GM13977 (cell line): Measurements from ENCODE around the gene ZNF43.
"Not testable (repeated sequence)": the region's sequence is repeated elsewhere in the genome, so short reads cannot be mapped to it uniquely, and the experiment has no call there.

Experiments
- DNase-seq: peaks from one replicate; pipeline ENCODE4 v3.0.0; 2012; ENCODE audit warnings: low spot score
- in situ Hi-C: fragments of 300-500 bp; cut with MboI; formaldehyde crosslinking; loops from one replicate; pipeline ENCODE4 v1.12.0; 2022; ENCODE audit warnings: low sequenced_read_pairs, low pct_unique_long_range_greater_than_20kb, mixed read lengths, inconsistent platforms; ENCODE audit not compliant: unreplicated experiment
- TF ChIP-seq, protein P1 (sequence below): IDR thresholded peaks from 2 replicates; pipeline ENCODE4 v1.5.1; 2012; ENCODE audit warnings: mild to moderate bottlenecking, control low read depth; ENCODE audit not compliant: insufficient read depth; ENCODE audit errors: extremely low read depth, missing control alignments

The ZNF43 gene

DNA sequence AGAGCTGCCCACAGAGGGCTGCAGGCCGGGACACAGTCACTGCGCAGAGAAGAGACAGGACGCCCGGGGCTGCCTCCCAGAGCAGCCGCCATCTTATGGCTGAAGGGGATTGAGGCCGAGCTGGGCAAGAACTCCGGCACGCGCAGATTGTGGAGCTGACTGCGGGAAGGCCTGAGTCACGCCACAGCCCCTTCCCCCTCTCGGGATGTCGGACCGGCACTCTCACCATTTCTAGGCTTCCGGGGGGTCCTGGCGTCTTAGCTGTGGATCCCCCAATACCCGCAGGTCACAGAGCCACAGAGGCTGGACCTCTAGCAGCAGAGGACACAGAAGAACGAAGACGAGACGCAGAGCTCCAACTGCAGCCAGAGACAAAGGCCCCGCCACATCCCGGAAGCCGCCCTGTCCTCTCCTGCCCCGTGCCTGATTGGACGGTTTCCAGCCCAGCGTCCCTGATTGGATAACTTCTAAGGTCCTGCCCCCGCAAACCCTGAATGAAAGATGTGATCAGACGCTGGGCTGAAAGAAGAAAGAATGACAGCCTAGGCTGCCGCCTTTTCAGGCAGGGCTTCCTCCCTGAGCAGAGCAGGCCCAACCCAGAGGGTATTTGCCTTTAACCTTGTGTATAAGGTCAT is at the start of gene ZNF43:
ZNF43 (minus strand) TSS at position 373 of the 635 bp plus-strand sequence; CDS start at position 229, 144 bp downstream.
- peak; percentile 74 for DNase-seq
- in situ Hi-C loops = no loop called here
- TF ChIP-seq, protein P1, sequence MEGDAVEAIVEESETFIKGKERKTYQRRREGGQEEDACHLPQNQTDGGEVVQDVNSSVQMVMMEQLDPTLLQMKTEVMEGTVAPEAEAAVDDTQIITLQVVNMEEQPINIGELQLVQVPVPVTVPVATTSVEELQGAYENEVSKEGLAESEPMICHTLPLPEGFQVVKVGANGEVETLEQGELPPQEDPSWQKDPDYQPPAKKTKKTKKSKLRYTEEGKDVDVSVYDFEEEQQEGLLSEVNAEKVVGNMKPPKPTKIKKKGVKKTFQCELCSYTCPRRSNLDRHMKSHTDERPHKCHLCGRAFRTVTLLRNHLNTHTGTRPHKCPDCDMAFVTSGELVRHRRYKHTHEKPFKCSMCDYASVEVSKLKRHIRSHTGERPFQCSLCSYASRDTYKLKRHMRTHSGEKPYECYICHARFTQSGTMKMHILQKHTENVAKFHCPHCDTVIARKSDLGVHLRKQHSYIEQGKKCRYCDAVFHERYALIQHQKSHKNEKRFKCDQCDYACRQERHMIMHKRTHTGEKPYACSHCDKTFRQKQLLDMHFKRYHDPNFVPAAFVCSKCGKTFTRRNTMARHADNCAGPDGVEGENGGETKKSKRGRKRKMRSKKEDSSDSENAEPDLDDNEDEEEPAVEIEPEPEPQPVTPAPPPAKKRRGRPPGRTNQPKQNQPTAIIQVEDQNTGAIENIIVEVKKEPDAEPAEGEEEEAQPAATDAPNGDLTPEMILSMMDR = no peak

DNA sequence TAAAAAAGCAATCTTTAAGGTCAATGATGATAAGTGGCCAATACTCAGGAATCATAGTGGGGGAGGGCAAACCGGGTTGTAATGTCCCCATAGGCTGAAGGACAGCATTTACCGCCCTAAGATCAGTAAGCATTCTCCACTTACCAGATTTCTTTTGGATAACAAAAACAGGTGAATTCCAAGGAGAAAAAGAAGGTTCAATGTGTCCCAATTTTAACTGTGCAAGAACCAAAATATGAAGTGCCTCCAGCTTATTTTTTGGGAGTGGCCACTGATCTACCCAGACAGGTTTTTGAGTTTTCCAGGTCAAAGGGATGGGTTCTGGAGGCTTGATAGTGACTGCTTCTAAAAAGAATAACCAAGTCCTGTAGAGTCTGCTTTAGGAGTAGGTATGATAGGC is 49.5 kb upstream of the ZNF43 start:
- DNase-seq, in situ Hi-C loops: not testable (repeated sequence)

DNA sequence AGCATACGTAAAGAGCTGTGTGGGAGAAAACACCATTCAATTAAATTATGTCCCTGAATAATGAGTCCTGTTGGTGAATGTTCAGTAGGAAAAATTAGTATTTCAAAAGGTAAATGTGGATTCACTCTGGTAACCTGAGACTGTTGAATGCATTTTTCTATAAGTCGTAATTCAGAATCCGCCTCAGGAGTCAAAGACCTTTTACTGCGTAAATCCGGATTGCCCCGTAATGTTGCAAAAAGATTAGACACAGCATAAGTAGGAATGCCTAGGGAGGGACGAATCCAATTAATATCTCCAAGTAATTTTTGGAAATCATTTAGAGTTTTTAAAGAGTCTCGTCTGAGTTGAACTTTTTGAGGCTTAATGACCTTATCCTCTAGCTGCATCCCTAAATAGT is 48.8 kb upstream of the ZNF43 start:
- in situ Hi-C loops = not testable (repeated sequence)

DNA sequence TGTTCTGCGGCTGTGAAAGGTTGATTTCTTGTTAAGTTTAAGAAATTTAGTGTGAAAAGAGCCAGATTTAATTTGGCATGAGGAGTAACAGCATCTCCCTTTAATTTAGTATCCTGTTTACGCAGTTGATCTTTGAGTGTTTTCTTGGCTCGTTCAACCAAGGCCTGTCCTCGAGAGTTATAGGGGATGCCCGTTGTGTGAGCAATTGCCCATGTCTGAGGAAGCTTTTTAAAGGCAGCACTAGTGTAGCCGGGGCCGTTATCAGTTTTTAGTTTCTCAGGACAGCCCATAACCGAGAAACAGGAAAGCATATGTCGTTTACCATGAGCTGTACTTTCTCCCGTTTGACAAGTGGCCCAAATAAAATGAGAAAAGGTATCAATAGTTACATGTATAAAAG is 47.5 kb upstream of the ZNF43 start:
- TF ChIP-seq, protein P1 = no peak
- no peak for DNase-seq
- in situ Hi-C loops = no loop called here

More for the DNA sequence above, 48.8 kb upstream of the ZNF43 start:
- not testable (repeated sequence) for DNase-seq

DNA sequence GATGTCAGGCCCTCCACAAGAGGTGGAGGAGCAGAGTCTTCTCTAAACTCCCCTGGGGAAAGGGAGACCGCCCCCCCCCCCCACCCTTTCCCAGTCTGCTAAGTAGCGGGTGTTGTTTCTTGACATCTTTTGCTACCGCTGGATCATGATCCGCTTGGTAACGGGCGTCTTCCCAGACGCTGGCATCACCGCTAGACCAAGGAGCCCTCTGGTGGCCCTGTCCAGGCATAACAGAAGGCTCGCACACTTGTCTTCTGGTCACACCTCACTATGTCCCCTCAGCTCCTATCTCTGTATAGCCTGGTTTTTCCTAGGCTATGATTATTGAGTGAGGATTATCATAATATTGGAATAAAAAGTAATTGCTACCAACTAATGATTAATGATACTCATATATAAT is 44.8 kb upstream of the ZNF43 start:
- in situ Hi-C loops, DNase-seq: not testable (repeated sequence)
- TF ChIP-seq, protein P1 = peak; percentile 25

DNA sequence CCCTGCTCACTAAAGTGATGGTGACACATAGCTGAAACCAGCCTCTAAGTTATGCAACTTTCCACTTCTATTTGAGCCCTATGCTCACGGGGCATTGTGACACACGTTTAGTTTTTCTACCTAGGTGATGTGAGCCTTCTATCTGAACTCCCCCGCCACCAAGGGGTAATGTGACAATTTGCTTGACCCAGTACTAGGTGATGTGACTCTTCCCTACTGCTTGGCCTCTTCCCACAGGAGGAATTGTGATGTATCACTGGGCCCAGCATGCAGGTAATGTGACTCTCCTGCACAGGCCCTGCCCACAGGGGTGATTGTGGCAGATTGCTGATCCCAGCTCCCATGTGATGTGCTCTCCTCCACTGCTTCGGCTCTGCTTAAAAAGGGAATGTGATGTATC is 42.7 kb upstream of the ZNF43 start:
- in situ Hi-C loops = no loop called here
- TF ChIP-seq, protein P1 = no peak
- no peak for DNase-seq

DNA sequence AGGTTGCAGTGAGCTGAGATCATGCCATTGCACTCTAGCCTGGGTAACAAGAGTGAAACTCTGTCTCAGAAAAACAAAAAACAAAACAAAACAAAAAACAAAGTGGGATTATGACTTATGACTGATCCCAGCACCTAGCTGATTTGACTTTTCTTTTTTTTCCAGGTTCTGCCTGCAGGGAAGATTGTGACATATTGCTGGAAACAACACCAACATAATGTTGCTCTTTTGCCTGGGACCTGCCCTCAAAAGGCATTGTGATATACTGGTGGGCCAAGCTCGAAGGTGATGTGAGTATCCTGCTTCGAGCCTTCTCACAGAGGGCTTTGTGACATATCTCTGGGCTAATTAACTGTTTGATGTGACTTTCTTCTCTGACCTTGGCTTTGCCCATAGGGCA is 42.0 kb upstream of the ZNF43 start:
- TF ChIP-seq, protein P1 = no peak
- in situ Hi-C loops = no loop called here
- no peak for DNase-seq

DNA sequence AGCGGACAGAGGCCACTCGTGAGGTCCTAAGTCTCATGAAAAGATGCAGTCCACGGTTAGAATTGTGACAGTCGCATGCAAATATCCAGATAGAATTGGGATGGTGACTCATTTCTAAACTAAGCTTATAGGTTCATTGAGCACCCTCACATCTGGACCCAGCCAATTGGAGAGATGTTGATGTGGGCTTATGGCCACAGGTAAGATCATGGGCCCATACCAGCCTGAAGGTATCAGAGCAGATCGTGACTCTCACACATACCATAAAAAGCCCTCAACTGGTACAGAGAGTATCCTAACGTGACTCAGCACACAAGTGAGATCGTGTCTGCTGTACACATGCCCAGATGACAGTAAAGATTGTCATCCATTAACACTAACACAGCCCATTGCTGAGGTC is 40.6 kb upstream of the ZNF43 start:
- DNase-seq, in situ Hi-C loops: not testable (repeated sequence)
